ENCODE measurements around the gene OSBPL9. TPM values are rescaled to one million over a fixed set of nuclear protein-coding genes. Genes with fewer than 3 reads are reported as not detected.

The OSBPL9 gene
- total RNA-seq, 1 experiment from 2014 or later, result 61.9 TPM

DNA sequence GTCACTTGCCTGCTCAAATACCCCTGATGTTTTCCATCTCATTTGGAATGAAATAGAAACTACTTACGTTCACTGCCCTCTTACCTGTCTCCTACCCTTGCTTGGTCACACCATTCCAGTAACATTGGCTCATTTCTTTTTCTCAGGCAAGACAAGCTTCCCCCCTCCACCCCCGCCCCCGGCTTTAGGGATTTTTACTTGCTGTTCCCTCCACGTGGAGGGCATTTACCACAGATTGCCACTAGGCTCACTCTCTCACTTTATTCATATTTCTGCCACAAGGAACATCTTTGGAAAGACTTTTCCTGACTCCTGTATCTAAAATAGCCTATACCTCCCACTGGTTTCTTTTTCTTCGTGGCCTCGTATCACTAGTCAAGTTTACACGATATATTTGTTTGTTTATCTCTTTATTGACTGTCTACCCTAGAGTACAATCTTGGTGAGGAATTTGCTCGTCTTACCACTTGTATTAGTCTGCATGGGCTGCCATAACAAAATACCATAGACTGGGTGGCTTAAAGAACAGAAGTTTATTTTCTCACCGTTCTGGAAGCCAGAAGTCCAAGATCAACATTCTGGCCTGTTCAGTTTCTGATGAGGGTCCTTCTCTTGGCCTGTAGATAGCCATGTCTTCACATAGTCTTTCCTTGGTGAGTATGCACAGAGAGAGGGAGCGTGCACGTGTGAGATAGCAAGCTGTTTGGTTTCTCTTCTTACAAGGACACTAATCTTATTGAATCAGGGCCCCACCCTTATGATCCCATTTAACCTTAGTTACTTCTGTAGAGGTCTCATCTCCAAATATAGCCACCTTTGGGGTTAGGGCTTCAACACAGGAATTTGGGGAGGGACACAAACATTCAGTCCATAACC is 135.4 kb downstream of the OSBPL9 start:
- intact Hi-C loops (cut with micrococcal nuclease; ENCODE audit: unreplicated experiment), result no loop called here
- ChIA-PET CTCF (no interaction called here), POLR2A (no interaction called here)
- no peaks in the 10 kb centered on the region for H3K27me3 Mint-ChIP-seq (ENCODE audit: insufficient read depth, unreplicated experiment)
- H3K4me1 Mint-ChIP-seq (ENCODE audit: low read depth, unreplicated experiment), result no peaks in the 10 kb centered on the region
- H3K36me3 Mint-ChIP-seq (ENCODE audit: insufficient read depth, unreplicated experiment), result peaks cover 28% of the 10 kb centered on the region
- no peaks in the 10 kb centered on the region for H3K27me3 ChIP-seq (replicated peaks; ENCODE audit: control insufficient read depth, insufficient read depth, low read length)
- H3K4me1 ChIP-seq, result no peaks in the 10 kb centered on the region
- no peak overlapping the region for H3K27ac Mint-ChIP-seq (ENCODE audit: unreplicated experiment)
- H3K9me3 ChIP-seq, result no peaks in the 10 kb centered on the region; the same call in 1 of the 2 replicates
- H3K36me3 ChIP-seq (ENCODE audit: control insufficient read depth, insufficient read depth, low read length), result no peaks in the 10 kb centered on the region; the same call in none of the 2 replicates
- H3K9me3 Mint-ChIP-seq (ENCODE audit: unreplicated experiment), result no peaks in the 10 kb centered on the region
- DNase-seq, result no peak
- no peak overlapping the region for H3K4me3 ChIP-seq (ENCODE audit: low read depth, low read length)
- no peak overlapping the region for H3K4me3 Mint-ChIP-seq (ENCODE audit: unreplicated experiment)
- BruUV-seq (replicated peaks), result no TSS peak
- TF ChIP-seq, protein P1, sequence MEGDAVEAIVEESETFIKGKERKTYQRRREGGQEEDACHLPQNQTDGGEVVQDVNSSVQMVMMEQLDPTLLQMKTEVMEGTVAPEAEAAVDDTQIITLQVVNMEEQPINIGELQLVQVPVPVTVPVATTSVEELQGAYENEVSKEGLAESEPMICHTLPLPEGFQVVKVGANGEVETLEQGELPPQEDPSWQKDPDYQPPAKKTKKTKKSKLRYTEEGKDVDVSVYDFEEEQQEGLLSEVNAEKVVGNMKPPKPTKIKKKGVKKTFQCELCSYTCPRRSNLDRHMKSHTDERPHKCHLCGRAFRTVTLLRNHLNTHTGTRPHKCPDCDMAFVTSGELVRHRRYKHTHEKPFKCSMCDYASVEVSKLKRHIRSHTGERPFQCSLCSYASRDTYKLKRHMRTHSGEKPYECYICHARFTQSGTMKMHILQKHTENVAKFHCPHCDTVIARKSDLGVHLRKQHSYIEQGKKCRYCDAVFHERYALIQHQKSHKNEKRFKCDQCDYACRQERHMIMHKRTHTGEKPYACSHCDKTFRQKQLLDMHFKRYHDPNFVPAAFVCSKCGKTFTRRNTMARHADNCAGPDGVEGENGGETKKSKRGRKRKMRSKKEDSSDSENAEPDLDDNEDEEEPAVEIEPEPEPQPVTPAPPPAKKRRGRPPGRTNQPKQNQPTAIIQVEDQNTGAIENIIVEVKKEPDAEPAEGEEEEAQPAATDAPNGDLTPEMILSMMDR (IDR thresholded peaks at IDR 0.05; ENCODE audit: insufficient read depth in 1 of 2, low read depth in 1 of 2, low read length in 1 of 2, severe bottlenecking in 1 of 2, unreplicated experiment in 1 of 2), result no peak

DNA sequence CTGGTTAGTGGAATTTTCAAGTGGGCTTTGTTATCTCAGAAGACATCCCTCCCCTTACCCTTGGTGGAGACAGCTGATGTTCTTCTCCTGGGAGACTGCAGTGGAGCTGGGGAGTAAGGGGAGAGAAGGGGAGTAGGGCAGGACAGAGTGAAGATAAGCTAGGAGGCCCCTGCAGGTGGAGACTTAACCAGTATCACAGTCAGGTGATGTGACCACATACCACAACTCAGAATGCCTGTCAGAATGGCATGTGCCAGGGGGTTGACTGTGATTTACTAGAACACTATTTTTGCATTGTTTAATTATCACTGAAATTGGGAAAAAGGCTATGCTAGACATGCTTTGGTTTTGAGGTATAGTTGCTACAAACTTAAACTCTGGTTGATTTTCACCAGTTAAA is 137.1 kb downstream of the OSBPL9 start:
- H3K9me3 ChIP-seq, result no peaks in the 10 kb centered on the region; the same call in 1 of the 2 replicates
- DNase-seq, result no peak
- TF ChIP-seq, protein P1 (IDR thresholded peaks at IDR 0.05; ENCODE audit: insufficient read depth in 1 of 2, low read depth in 1 of 2, low read length in 1 of 2, severe bottlenecking in 1 of 2, unreplicated experiment in 1 of 2), result no peak
- H3K4me3 Mint-ChIP-seq (ENCODE audit: unreplicated experiment), result no peak overlapping the region
- BruUV-seq (replicated peaks), result no TSS peak
- no peaks in the 10 kb centered on the region for H3K4me1 ChIP-seq
- no peaks in the 10 kb centered on the region for H3K4me1 Mint-ChIP-seq (ENCODE audit: low read depth, unreplicated experiment)
- POLR2A ChIA-PET, result no interaction called here
- CTCF ChIA-PET, result no interaction called here
- H3K27ac Mint-ChIP-seq (ENCODE audit: unreplicated experiment), result no peak overlapping the region
- no peak overlapping the region for H3K4me3 ChIP-seq (ENCODE audit: low read depth, low read length)
- H3K36me3 ChIP-seq (ENCODE audit: control insufficient read depth, insufficient read depth, low read length), result no peaks in the 10 kb centered on the region; the same call in none of the 2 replicates
- no peaks in the 10 kb centered on the region for H3K27me3 Mint-ChIP-seq (ENCODE audit: insufficient read depth, unreplicated experiment)
- intact Hi-C loops (cut with micrococcal nuclease; ENCODE audit: unreplicated experiment), result no loop called here
- no peaks in the 10 kb centered on the region for H3K27me3 ChIP-seq (replicated peaks; ENCODE audit: control insufficient read depth, insufficient read depth, low read length)
- H3K9me3 Mint-ChIP-seq (ENCODE audit: unreplicated experiment), result no peaks in the 10 kb centered on the region
- H3K36me3 Mint-ChIP-seq (ENCODE audit: insufficient read depth, unreplicated experiment), result peaks cover 22% of the 10 kb centered on the region

DNA sequence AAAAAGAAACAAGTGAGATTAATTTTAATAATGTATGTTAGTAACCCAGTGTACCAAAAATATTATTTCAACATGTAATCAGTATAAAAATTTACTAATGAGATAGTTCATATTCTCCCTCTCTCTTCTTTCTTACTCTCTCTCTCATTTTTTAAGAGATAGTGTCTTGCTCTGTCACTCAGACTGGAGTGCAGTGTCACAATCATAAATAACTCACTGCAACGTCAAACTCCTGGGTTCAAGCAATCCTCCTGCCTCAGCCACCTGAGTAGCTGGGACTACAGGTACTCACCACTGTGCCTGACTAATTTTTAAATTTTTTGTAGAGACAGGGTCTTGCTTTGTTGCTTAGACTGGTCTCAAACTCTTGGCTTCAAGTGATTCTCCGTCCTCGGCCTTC is 137.8 kb downstream of the OSBPL9 start:
- no TSS peak for BruUV-seq (replicated peaks)
- ChIA-PET CTCF (no interaction called here), POLR2A (no interaction called here)
- Mint-ChIP-seq H3K4me1 (ENCODE audit: low read depth, unreplicated experiment) (no peaks in the 10 kb centered on the region), H3K9me3 (ENCODE audit: unreplicated experiment) (no peaks in the 10 kb centered on the region), H3K27me3 (ENCODE audit: insufficient read depth, unreplicated experiment) (no peaks in the 10 kb centered on the region), H3K27ac (ENCODE audit: unreplicated experiment) (no peak overlapping the region), H3K36me3 (ENCODE audit: insufficient read depth, unreplicated experiment) (peaks cover 22% of the 10 kb centered on the region), H3K4me3 (ENCODE audit: unreplicated experiment) (no peak overlapping the region)
- intact Hi-C loops (cut with micrococcal nuclease; ENCODE audit: unreplicated experiment), result no loop called here
- TF ChIP-seq, protein P1 (IDR thresholded peaks at IDR 0.05; ENCODE audit: insufficient read depth in 1 of 2, low read depth in 1 of 2, low read length in 1 of 2, severe bottlenecking in 1 of 2, unreplicated experiment in 1 of 2), result no peak
- no peaks in the 10 kb centered on the region for H3K27me3 ChIP-seq (replicated peaks; ENCODE audit: control insufficient read depth, insufficient read depth, low read length)
- DNase-seq, result no peak
- no peaks in the 10 kb centered on the region for H3K4me1 ChIP-seq
- H3K36me3 ChIP-seq (ENCODE audit: control insufficient read depth, insufficient read depth, low read length), result no peaks in the 10 kb centered on the region; the same call in none of the 2 replicates
- no peak overlapping the region for H3K4me3 ChIP-seq (ENCODE audit: low read depth, low read length)
- H3K9me3 ChIP-seq, result no peaks in the 10 kb centered on the region; the same call in 1 of the 2 replicates
